MM.1S (cell line): ENCODE results near the gene CAPN6.

ENCODE experiments used
- CTCF ChIP-seq: fragments of 300-600 bp; sonication (generic); IDR thresholded peaks from 2 replicates; pipeline ENCODE4 v1.5.1; 2016; ENCODE audit warnings: antibody characterized with exemption, low read length, mixed read lengths
- EZH2 ChIP-seq: fragments of 300-600 bp; sonication (generic); optimal IDR thresholded peaks from 2 replicates; pipeline ENCODE3; 2017; ENCODE audit warnings: low read depth, mild to moderate bottlenecking, antibody characterized with exemption, low read length, mixed read lengths

GRCh38 chrX:111318901-111319300, 48.6 kb upstream of the CAPN6 start:
- TF ChIP-seq CTCF (no peak), EZH2 (no peak)
